Fibroblast of lung (primary cell): ENCODE data around the gene MLLT6. TPM values are rescaled to one million over a fixed set of nuclear protein-coding genes. Genes with fewer than 3 reads are reported as not detected.

ENCODE experiments used
- DNase-seq, 2 donors: peaks; one replicate each; pipeline versions ENCODE4 v3.0.0 to v3.0.0-alpha.2; 2010; ENCODE audit warnings: low read depth in 2 of 2
- H2AFZ ChIP-seq: 2 replicates; pipeline ENCODE4 v1.5.1; 2012; ENCODE audit warnings: low read length, control low read depth, inconsistent platforms
- H3K27ac ChIP-seq: 2 replicates; pipeline ENCODE4 v1.5.1; 2011; ENCODE audit warnings: low read length, control low read depth; ENCODE audit not compliant: insufficient read depth
- H3K27me3 ChIP-seq: 2 replicates; pipeline ENCODE4 v1.5.1; 2011; ENCODE audit warnings: mild to moderate bottlenecking, low read length; ENCODE audit not compliant: control insufficient read depth, insufficient read depth
- H3K36me3 ChIP-seq: 2 replicates; pipeline ENCODE4 v1.5.1; 2011; ENCODE audit warnings: low read length; ENCODE audit not compliant: control insufficient read depth, insufficient read depth
- H3K4me1 ChIP-seq: 2 replicates; pipeline ENCODE4 v1.5.1; 2011; ENCODE audit warnings: low read length; ENCODE audit not compliant: control insufficient read depth, insufficient read depth; ENCODE audit errors: extremely low read depth
- H3K4me2 ChIP-seq: 2 replicates; pipeline ENCODE4 v1.5.1; 2011; ENCODE audit warnings: low read length, control low read depth; ENCODE audit not compliant: insufficient read depth; ENCODE audit errors: extremely low read depth
- H3K4me3 ChIP-seq, 4 experiments: fragments of 200-600 bp in 1 of 4; sonication (generic) in 1 of 4; replicated peaks in 1 of 4; 2 replicates each; pipeline ENCODE4 v1.5.1; 2011 to 2016; ENCODE audit warnings: low read length in 4 of 4, low read depth in 3 of 4, mild to moderate bottlenecking in 3 of 4, control low read depth in 2 of 4, inconsistent platforms in 1 of 4, mixed read lengths in 1 of 4; ENCODE audit not compliant: insufficient read depth in 1 of 4; ENCODE audit errors: control extremely low read depth in 1 of 4
- H3K79me2 ChIP-seq: 2 replicates; pipeline ENCODE4 v1.5.1; 2012; ENCODE audit warnings: mild to moderate bottlenecking, low read length, inconsistent platforms; ENCODE audit not compliant: control insufficient read depth, insufficient read depth
- H3K9ac ChIP-seq: 2 replicates; pipeline ENCODE4 v1.5.1; 2011; ENCODE audit warnings: mild to moderate bottlenecking, low read length, control low read depth; ENCODE audit not compliant: insufficient read depth
- H3K9me3 ChIP-seq: 2 replicates; pipeline ENCODE4 v1.5.1; 2012; ENCODE audit warnings: low read depth, low read length; ENCODE audit not compliant: control insufficient read depth, insufficient read depth
- H4K20me1 ChIP-seq: 2 replicates; pipeline ENCODE4 v1.5.1; 2011; ENCODE audit warnings: low read length; ENCODE audit not compliant: control insufficient read depth, insufficient read depth; ENCODE audit errors: extremely low read depth
- EZH2 ChIP-seq: IDR thresholded peaks from 2 replicates; pipeline ENCODE4 v1.5.1; 2012; ENCODE audit warnings: low read length, control low read depth, mild to moderate bottlenecking; ENCODE audit errors: missing control alignments
- polyA plus RNA-seq, 2 donors: library from polyadenylated mRNA; depleted of rRNA in 1 of 2; stranded (reverse) in 1 of 2; unstranded in 1 of 2; fragments of >200 nt; gene quantifications; 2 replicates each; pipeline ENCODE4 v1.2.1, GENCODE V29; 2011 to 2012; ENCODE audit warnings: missing spikeins in 1 of 2
- total RNA-seq: library from RNA; depleted of rRNA; stranded (reverse); fragments of >200 nt; gene quantifications from 2 replicates; pipeline ENCODE4 v1.2.1, GENCODE V29; 2014
- TF ChIP-seq, protein P1 (sequence below), 2 donors: IDR thresholded peaks in 1 of 2; conservative IDR thresholded peaks in 1 of 2; 1 replicate in 1 of 2; 2 replicates in 1 of 2; pipeline ENCODE4 v1.5.1; 2011 to 2012; ENCODE audit warnings: low read length in 2 of 2, control low read depth in 1 of 2, inconsistent platforms in 1 of 2, low read depth in 1 of 2, mild to moderate bottlenecking in 1 of 2

Gene MLLT6
- total and polyA plus RNA-seq, 2 donors (not counting 1 experiment from before 2014, with no cell fraction given), result 15.4 to 17.7 TPM

DNA sequence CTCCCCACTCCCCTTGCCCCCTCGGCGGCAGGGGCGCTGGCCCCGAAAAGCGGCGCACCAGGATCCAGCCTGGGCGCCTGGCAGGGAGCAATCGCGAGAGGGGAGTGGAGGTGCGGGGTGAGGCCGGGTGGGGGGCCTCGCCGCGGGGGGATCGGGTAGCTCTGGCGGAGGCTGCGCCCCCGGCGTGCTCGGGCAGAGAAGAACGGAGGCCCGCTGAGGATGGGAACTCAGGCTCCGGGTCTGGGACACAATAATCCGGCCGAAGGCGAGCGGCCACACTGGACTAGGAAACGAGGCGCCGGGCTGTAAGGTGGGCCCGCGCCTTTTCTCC lies 43.8 kb downstream of the MLLT6 start:
- Histone ChIP-seq H3K4me2 (peak overlapping the region; percentile 79), H3K4me1 (peaks cover 11% of the 10 kb centered on the region), H3K4me3 (peak overlapping the region; percentile 49 to 71 (median 64)), H4K20me1 (no peaks in the 10 kb centered on the region), H3K36me3 (peaks cover 2% of the 10 kb centered on the region), H2AFZ (no peak overlapping the region), H3K27me3 (no peaks in the 10 kb centered on the region), H3K27ac (peak overlapping the region; percentile 57), H3K79me2 (peaks cover 46% of the 10 kb centered on the region), H3K9me3 (no peaks in the 10 kb centered on the region), H3K9ac (peak overlapping the region; percentile 64)
- no peak for DNase-seq
- TF ChIP-seq, protein P1, sequence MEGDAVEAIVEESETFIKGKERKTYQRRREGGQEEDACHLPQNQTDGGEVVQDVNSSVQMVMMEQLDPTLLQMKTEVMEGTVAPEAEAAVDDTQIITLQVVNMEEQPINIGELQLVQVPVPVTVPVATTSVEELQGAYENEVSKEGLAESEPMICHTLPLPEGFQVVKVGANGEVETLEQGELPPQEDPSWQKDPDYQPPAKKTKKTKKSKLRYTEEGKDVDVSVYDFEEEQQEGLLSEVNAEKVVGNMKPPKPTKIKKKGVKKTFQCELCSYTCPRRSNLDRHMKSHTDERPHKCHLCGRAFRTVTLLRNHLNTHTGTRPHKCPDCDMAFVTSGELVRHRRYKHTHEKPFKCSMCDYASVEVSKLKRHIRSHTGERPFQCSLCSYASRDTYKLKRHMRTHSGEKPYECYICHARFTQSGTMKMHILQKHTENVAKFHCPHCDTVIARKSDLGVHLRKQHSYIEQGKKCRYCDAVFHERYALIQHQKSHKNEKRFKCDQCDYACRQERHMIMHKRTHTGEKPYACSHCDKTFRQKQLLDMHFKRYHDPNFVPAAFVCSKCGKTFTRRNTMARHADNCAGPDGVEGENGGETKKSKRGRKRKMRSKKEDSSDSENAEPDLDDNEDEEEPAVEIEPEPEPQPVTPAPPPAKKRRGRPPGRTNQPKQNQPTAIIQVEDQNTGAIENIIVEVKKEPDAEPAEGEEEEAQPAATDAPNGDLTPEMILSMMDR (conservative IDR thresholded peaks at IDR 0.05 in 1 of 2, IDR thresholded peaks at IDR 0.05 in 1 of 2; ENCODE audit: low read depth in 1 of 2, low read length in 2 of 2), result no peak
- TF ChIP-seq EZH2, result no peak

DNA sequence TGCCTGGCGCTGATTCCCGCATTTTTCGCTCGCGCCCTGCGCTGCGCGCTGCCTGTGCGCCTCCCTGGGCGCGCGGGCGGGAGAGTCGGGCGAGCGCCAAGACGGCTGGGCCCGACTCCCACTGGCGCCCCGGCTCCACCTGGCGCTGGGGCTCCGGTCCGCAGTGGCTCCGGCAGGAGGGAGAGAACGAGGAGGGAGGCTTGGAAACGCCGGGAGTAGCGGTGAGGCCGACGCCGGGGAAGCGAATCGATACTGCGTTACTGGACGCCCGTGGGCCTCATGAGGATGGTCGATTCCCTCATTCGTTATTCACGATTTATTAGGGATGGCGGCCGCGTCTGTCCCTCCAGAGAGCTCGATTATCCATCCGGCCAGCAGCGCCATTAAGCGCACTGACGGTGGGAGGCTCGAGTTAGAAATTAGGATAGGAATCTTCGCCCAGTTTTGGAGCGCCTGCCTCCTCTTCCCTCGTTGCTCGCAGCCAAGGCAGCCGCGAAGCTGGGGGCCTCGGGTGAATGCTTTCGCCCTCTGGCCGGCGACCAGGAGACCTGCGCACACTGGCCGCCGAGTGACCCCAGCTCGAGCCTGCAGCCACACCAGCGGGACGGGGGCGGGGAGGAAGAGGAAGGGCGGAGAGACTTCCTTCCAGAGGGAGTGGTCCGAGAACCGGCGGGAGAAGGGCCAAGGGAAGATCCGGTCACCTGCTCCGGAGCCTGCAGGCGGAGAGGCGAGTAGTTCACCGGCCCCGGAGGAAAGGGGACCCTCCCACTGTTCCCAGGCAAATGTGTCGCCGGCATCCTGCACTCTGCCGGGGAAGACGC lies 44.4 kb downstream of the MLLT6 start:
- peak overlapping the region; percentile 79 for H3K4me2 ChIP-seq
- TF ChIP-seq EZH2, result no peak
- TF ChIP-seq, protein P1 (conservative IDR thresholded peaks at IDR 0.05 in 1 of 2, IDR thresholded peaks at IDR 0.05 in 1 of 2; ENCODE audit: low read depth in 1 of 2, low read length in 2 of 2), result no peak
- no peaks in the 10 kb centered on the region for H3K27me3 ChIP-seq
- peaks cover 2% of the 10 kb centered on the region for H3K36me3 ChIP-seq
- no peaks in the 10 kb centered on the region for H4K20me1 ChIP-seq
- no peaks in the 10 kb centered on the region for H3K9me3 ChIP-seq
- peak; percentile 67 to 74 for DNase-seq
- H3K4me3 ChIP-seq, result peak overlapping the region; percentile 49 to 81 (median 65)
- H3K4me1 ChIP-seq, result peaks cover 9% of the 10 kb centered on the region
- peaks cover 47% of the 10 kb centered on the region for H3K79me2 ChIP-seq
- peak overlapping the region; percentile 64 for H3K9ac ChIP-seq
- H2AFZ ChIP-seq, result peak overlapping the region; percentile 52
- H3K27ac ChIP-seq, result peak overlapping the region; percentile 57

DNA sequence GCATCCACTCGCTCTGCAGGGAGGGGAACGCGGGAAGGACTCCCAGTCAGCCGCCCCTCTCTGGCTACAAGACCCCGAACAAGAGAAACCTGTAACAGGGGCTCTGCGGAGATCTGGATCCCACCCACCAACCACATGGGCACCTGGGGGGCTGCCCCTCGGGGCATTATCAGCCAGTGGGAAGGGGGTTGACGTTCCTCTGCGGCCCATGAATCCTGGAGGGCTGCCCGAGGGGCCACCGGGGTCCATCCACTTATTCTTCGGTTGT lies 44.9 kb downstream of the MLLT6 start:
- peak overlapping the region; percentile 79 for H3K4me2 ChIP-seq
- no peak overlapping the region for H3K9ac ChIP-seq

More for the DNA sequence above, 44.9 kb downstream of the MLLT6 start:
- Histone ChIP-seq H3K27me3 (no peaks in the 10 kb centered on the region), H3K79me2 (peaks cover 46% of the 10 kb centered on the region), H3K4me3 (peak overlapping the region; percentile 39 to 81 (median 65)), H3K27ac (no peak overlapping the region), H4K20me1 (no peaks in the 10 kb centered on the region), H3K36me3 (peaks cover 1% of the 10 kb centered on the region), H3K4me1 (peaks cover 9% of the 10 kb centered on the region), H3K9me3 (no peaks in the 10 kb centered on the region), H2AFZ (no peak overlapping the region)
- no peak for TF ChIP-seq EZH2
- TF ChIP-seq, protein P1 (conservative IDR thresholded peaks at IDR 0.05 in 1 of 2, IDR thresholded peaks at IDR 0.05 in 1 of 2; ENCODE audit: low read depth in 1 of 2, low read length in 2 of 2), result no peak
- no peak for DNase-seq
